LoVo (cell line): Measurements from ENCODE around the gene SSC5D.
A peak's percentile ranks its signal among the peaks of the same experiment; 100 is the strongest.

Experiments used
- DNase-seq: peaks from one replicate; pipeline ENCODE4 v3.0.0-alpha.2; 2016; ENCODE audit warnings: low spot score

Gene SSC5D

GRCh38 chr19:55455576-55456235 is 32.5 kb upstream of the SSC5D start:
- DNase-seq, result no peak

GRCh38 chr19:55456347-55456746 is 31.9 kb upstream of the SSC5D start:
- DNase-seq, result no peak

- DNase-seq, result no peak
Measured at GRCh38 chr19:55457683-55458457, 30.4 kb upstream of the SSC5D start.

GRCh38 chr19:55459551-55459949 is 28.7 kb upstream of the SSC5D start:
- DNase-seq, result no peak

GRCh38 chr19:55459950-55460657 is 28.1 kb upstream of the SSC5D start:
- no peak for DNase-seq

- peak; percentile 58 for DNase-seq
Measured at GRCh38 chr19:55460670-55461258, 27.5 kb upstream of the SSC5D start.

GRCh38 chr19:55461259-55461973 is 26.8 kb upstream of the SSC5D start, which contains the start of gene ISOC2:
Gene ISOC2, minus strand, starts transcription at chr19:55461642. Its CDS starts 5,156 bp downstream, at chr19:55456486.
- peak; percentile 99 for DNase-seq

GRCh38 chr19:55461974-55462626 is 26.1 kb upstream of the SSC5D start:
- peak; percentile 42 for DNase-seq

GRCh38 chr19:55462722-55463121 is 25.5 kb upstream of the SSC5D start:
- no peak for DNase-seq

- no peak for DNase-seq
Measured at GRCh38 chr19:55463583-55464031, 24.6 kb upstream of the SSC5D start.

GRCh38 chr19:55464039-55464661 is 24.1 kb upstream of the SSC5D start:
- DNase-seq, result no peak

- no peak for DNase-seq
Measured at GRCh38 chr19:55464662-55465054, 23.6 kb upstream of the SSC5D start, which contains the start of gene C19orf85. Gene C19orf85, minus strand, starts transcription at chr19:55464751. Its CDS starts 197 bp downstream, at chr19:55464554.

GRCh38 chr19:55465460-55466240 is 22.6 kb upstream of the SSC5D start:
- no peak for DNase-seq

GRCh38 chr19:55466241-55466614 is 22.0 kb upstream of the SSC5D start:
- DNase-seq, result no peak

- peak; percentile 62 for DNase-seq
Measured at GRCh38 chr19:55467236-55468053, 20.8 kb upstream of the SSC5D start.

GRCh38 chr19:55468054-55468393 is 20.2 kb upstream of the SSC5D start:
- no peak for DNase-seq

- peak; percentile 54 for DNase-seq
Measured at GRCh38 chr19:55471266-55471665, 17.0 kb upstream of the SSC5D start.

GRCh38 chr19:55472463-55472862 is 15.8 kb upstream of the SSC5D start:
- DNase-seq, result peak; percentile 92
